22Rv1 (cell line): ENCODE data around the gene ATAD5.

Experiments used
- ZFX ChIP-seq: fragments of 450-650 bp; IDR thresholded peaks from 2 replicates; pipeline ENCODE4 v1.6.1; 2017; ENCODE audit warnings: antibody characterized with exemption, borderline replicate concordance
- TF ChIP-seq, protein P1 (sequence below): fragments of 450-650 bp; IDR thresholded peaks from 2 replicates; pipeline ENCODE4 v1.5.1; 2017; ENCODE audit warnings: mild to moderate bottlenecking

DNA sequence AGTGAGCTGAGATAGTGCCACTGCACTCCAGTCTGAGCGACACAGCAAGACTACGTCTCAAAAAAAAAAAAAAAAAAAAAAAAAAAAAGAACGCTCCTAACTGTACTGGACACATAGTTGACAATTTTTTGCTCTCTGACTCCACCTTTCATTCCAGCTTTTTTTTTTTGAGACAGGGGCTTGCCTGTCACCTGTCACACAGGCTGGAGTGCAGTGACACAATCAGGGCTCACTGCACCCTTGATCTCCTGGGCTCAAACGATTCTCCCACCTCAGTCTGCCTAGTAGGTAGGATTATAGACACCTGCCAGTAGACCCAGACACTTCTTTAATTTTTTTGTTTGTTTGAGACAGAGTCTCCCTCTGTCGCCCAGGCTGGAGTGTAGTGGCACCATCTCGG is 4.7 kb upstream of the ATAD5 start:
- TF ChIP-seq, protein P1, sequence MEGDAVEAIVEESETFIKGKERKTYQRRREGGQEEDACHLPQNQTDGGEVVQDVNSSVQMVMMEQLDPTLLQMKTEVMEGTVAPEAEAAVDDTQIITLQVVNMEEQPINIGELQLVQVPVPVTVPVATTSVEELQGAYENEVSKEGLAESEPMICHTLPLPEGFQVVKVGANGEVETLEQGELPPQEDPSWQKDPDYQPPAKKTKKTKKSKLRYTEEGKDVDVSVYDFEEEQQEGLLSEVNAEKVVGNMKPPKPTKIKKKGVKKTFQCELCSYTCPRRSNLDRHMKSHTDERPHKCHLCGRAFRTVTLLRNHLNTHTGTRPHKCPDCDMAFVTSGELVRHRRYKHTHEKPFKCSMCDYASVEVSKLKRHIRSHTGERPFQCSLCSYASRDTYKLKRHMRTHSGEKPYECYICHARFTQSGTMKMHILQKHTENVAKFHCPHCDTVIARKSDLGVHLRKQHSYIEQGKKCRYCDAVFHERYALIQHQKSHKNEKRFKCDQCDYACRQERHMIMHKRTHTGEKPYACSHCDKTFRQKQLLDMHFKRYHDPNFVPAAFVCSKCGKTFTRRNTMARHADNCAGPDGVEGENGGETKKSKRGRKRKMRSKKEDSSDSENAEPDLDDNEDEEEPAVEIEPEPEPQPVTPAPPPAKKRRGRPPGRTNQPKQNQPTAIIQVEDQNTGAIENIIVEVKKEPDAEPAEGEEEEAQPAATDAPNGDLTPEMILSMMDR, result no peak
- TF ChIP-seq ZFX, result no peak
